Panc1 (cell line): Measurements from ENCODE around the gene ESR1. TPM values are rescaled to one million over a fixed set of nuclear protein-coding genes. Genes with fewer than 3 reads are reported as not detected.

Source experiments
- ATAC-seq: fragments of 200-7000 bp; cut with Tn5 transposase; 2 replicates; pipeline ENCODE4 v1.9.1; 2020; ENCODE audit warnings: mild to moderate bottlenecking, moderate library complexity
- BruUV-seq: library from RNA; stranded (reverse); fragments of 400-500 nt; replicated peaks from 2 replicates; lab custom pipeline; 2021; lab: Mats Ljungman, UMichigan
- CTCF ChIA-PET: fragments of 300-600 bp; sonication (Branson Sonifier 250); formaldehyde crosslinking; loops from one replicate; lab custom pipeline; 2022; ENCODE audit warnings: antibody characterized with exemption; lab: Charles Lee
- POLR2A ChIA-PET: fragments of 300-600 bp; sonication (Branson Sonifier 250); formaldehyde crosslinking; loops from one replicate; lab custom pipeline; 2022; ENCODE audit warnings: antibody characterized with exemption; lab: Charles Lee
- DNase-seq: peaks from one replicate; pipeline ENCODE4 v3.0.0-alpha.2; 2010; ENCODE audit warnings: low read depth, low spot score
- H3K27ac ChIP-seq: 2 replicates; pipeline ENCODE4 v1.5.1; 2011; ENCODE audit warnings: mild to moderate bottlenecking, low read length, inconsistent platforms
- H3K27me3 ChIP-seq: fragments of 200-500 bp; sonication (Bioruptor generic); 2 replicates; pipeline ENCODE4 v1.6.0; 2014; ENCODE audit warnings: low read length, inconsistent platforms; ENCODE audit not compliant: control insufficient read depth, insufficient read depth
- H3K36me3 ChIP-seq: fragments of 200-500 bp; sonication (Bioruptor generic); 2 replicates; pipeline ENCODE4 v1.5.1; 2014; ENCODE audit warnings: inconsistent platforms, mild to moderate bottlenecking, low read length, moderate library complexity; ENCODE audit not compliant: control insufficient read depth, insufficient read depth
- H3K4me1 ChIP-seq: 2 replicates; pipeline ENCODE4 v1.5.1; 2011; ENCODE audit warnings: inconsistent platforms, mild to moderate bottlenecking, low read length, moderate library complexity; ENCODE audit not compliant: control insufficient read depth, insufficient read depth
- H3K4me3 ChIP-seq, 2 experiments: 2 replicates each; pipeline ENCODE4 v1.5.1; 2011 to 2012; ENCODE audit warnings: low read depth in 2 of 2, low read length in 2 of 2, mild to moderate bottlenecking in 2 of 2, inconsistent platforms in 1 of 2, moderate library complexity in 1 of 2
- H3K9me3 ChIP-seq: fragments of 200-500 bp; sonication (Bioruptor generic); 2 replicates; pipeline ENCODE4 v1.5.1; 2014; ENCODE audit warnings: low read depth, mild to moderate bottlenecking, inconsistent platforms, low read length, moderate library complexity; ENCODE audit not compliant: control insufficient read depth, insufficient read depth
- POLR2AphosphoS5 ChIP-seq: IDR thresholded peaks from 2 replicates; pipeline ENCODE4 v1.6.1; 2012; ENCODE audit warnings: mild to moderate bottlenecking, low read depth, low read length, moderate library complexity
- SIN3A ChIP-seq: IDR thresholded peaks from 2 replicates; pipeline ENCODE4 v1.6.1; 2012; ENCODE audit warnings: low read depth, mild to moderate bottlenecking, low read length, moderate library complexity, borderline replicate concordance; ENCODE audit not compliant: insufficient read depth
- TCF7L2 ChIP-seq: IDR thresholded peaks from 2 replicates; pipeline ENCODE4 v1.6.1; 2011; ENCODE audit warnings: mild to moderate bottlenecking, low read depth, low read length, inconsistent platforms
- in situ Hi-C: cut with HindIII; loops from 2 replicates; pipeline ENCODE4 v1.10.0; 2016; ENCODE audit warnings: low sequenced_read_pairs, low pct_unique_long_range_greater_than_20kb
- intact Hi-C: fragments of 100-400 bp; cut with micrococcal nuclease; formaldehyde crosslinking; loops from one replicate; pipeline ENCODE4 v1.10.0; 2022; ENCODE audit not compliant: unreplicated experiment
- total RNA-seq: library from RNA; stranded (reverse); gene quantifications from one replicate; pipeline ENCODE4 v1.2.1, GENCODE V29; 2021; ENCODE audit not compliant: unreplicated experiment
- TF ChIP-seq, protein P1 (sequence below): fragments of 450-650 bp; IDR thresholded peaks from 2 replicates; pipeline ENCODE4 v1.5.1; 2017; ENCODE audit warnings: mild to moderate bottlenecking
- TF ChIP-seq, protein P2 (sequence below), 2 experiments: IDR thresholded peaks; 2 replicates each; pipeline ENCODE4 v1.6.1; 2011 to 2012; ENCODE audit warnings: low read depth in 2 of 2, control low read depth in 1 of 2, low read length in 1 of 2, mild to moderate bottlenecking in 1 of 2, moderate library complexity in 1 of 2; ENCODE audit not compliant: insufficient read depth in 1 of 2

Gene ESR1
- total RNA-seq, 1 experiment from 2014 or later: 0.03 TPM

DNA sequence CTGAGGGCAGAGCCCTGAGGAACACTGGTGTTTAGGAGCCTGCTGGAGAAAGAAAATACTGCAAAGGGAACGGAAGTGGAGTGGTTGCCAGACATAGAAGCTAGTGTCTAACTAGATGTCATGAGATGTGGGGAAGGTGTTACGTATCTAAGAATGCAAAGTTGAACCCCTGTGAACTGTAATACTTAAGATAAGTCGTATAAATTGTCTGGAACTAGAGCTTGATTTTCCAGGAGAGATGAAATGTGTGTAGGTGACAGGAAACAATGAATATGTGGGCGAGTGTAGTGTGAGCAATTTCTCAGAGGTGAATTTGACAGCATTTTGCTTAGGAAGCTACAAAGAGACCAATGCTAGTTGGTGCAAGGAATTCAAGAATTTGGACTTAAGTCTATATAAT is 27.9 kb downstream of the ESR1 start:
- POLR2A ChIA-PET: no interaction called here
- DNase-seq: no peak
- TF ChIP-seq SIN3A (no peak), TCF7L2 (no peak), POLR2AphosphoS5 (no peak)
- TF ChIP-seq, protein P1, sequence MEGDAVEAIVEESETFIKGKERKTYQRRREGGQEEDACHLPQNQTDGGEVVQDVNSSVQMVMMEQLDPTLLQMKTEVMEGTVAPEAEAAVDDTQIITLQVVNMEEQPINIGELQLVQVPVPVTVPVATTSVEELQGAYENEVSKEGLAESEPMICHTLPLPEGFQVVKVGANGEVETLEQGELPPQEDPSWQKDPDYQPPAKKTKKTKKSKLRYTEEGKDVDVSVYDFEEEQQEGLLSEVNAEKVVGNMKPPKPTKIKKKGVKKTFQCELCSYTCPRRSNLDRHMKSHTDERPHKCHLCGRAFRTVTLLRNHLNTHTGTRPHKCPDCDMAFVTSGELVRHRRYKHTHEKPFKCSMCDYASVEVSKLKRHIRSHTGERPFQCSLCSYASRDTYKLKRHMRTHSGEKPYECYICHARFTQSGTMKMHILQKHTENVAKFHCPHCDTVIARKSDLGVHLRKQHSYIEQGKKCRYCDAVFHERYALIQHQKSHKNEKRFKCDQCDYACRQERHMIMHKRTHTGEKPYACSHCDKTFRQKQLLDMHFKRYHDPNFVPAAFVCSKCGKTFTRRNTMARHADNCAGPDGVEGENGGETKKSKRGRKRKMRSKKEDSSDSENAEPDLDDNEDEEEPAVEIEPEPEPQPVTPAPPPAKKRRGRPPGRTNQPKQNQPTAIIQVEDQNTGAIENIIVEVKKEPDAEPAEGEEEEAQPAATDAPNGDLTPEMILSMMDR: no peak
- TF ChIP-seq, protein P2, sequence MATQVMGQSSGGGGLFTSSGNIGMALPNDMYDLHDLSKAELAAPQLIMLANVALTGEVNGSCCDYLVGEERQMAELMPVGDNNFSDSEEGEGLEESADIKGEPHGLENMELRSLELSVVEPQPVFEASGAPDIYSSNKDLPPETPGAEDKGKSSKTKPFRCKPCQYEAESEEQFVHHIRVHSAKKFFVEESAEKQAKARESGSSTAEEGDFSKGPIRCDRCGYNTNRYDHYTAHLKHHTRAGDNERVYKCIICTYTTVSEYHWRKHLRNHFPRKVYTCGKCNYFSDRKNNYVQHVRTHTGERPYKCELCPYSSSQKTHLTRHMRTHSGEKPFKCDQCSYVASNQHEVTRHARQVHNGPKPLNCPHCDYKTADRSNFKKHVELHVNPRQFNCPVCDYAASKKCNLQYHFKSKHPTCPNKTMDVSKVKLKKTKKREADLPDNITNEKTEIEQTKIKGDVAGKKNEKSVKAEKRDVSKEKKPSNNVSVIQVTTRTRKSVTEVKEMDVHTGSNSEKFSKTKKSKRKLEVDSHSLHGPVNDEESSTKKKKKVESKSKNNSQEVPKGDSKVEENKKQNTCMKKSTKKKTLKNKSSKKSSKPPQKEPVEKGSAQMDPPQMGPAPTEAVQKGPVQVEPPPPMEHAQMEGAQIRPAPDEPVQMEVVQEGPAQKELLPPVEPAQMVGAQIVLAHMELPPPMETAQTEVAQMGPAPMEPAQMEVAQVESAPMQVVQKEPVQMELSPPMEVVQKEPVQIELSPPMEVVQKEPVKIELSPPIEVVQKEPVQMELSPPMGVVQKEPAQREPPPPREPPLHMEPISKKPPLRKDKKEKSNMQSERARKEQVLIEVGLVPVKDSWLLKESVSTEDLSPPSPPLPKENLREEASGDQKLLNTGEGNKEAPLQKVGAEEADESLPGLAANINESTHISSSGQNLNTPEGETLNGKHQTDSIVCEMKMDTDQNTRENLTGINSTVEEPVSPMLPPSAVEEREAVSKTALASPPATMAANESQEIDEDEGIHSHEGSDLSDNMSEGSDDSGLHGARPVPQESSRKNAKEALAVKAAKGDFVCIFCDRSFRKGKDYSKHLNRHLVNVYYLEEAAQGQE (IDR thresholded peaks at IDR 0.05; ENCODE audit: insufficient read depth in 1 of 2, low read depth in 2 of 2, low read length in 1 of 2): no peak
- H3K4me3 ChIP-seq: no peak overlapping the region
- intact Hi-C loops (no loop called here), in situ Hi-C loops (no loop called here)
- no peak overlapping the region for H3K27ac ChIP-seq
- H3K36me3 ChIP-seq: no peaks in the 10 kb centered on the region
- no peaks in the 10 kb centered on the region for H3K9me3 ChIP-seq
- CTCF ChIA-PET: no interaction called here
- no TSS peak for BruUV-seq
- H3K27me3 ChIP-seq: no peaks in the 10 kb centered on the region
- H3K4me1 ChIP-seq: no peaks in the 10 kb centered on the region
- no peak for ATAC-seq

DNA sequence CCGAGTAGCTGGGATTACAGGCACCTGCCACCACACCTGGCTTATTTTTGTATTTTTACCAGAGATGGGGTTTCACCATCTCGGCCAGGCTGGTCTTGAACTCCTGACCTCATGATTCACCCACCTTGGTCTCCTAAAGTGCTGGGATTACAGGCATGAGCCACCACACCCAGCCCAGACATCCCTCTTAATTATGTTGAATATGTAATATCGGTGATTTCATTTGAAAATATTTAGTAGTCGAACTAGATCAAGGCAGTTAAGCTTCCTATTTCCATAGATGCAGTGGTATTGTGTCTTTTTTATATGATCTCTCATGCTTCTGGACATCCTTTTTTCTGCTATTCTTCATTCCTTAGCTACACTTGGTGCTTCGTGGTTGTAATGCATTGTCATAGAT is 29.7 kb downstream of the ESR1 start:
- H3K4me1 ChIP-seq: no peaks in the 10 kb centered on the region
- intact Hi-C loops: no loop called here
- no peak overlapping the region for H3K27ac ChIP-seq
- no TSS peak for BruUV-seq
- no peak overlapping the region for H3K4me3 ChIP-seq
- ChIA-PET POLR2A (no interaction called here), CTCF (no interaction called here)
- ATAC-seq: no peak
- H3K36me3 ChIP-seq: no peaks in the 10 kb centered on the region
- in situ Hi-C loops: no loop called here
- DNase-seq: no peak
- TF ChIP-seq SIN3A (no peak), TCF7L2 (no peak), POLR2AphosphoS5 (no peak)
- TF ChIP-seq, protein P2 (IDR thresholded peaks at IDR 0.05; ENCODE audit: insufficient read depth in 1 of 2, low read depth in 2 of 2, low read length in 1 of 2): no peak
- TF ChIP-seq, protein P1: no peak
- no peaks in the 10 kb centered on the region for H3K27me3 ChIP-seq
- H3K9me3 ChIP-seq: no peaks in the 10 kb centered on the region
